KOPT-K1 (cell line): ENCODE results near the gene CDKN2B-AS1.
"Not testable (repeated sequence)": the region's sequence is repeated elsewhere in the genome, so short reads cannot be mapped to it uniquely, and the experiment has no call there.

Experiments used
- H3K27ac ChIP-seq: fragments of 200-600 bp; sonication (generic); 2 replicates; pipeline ENCODE4 v1.5.1; 2016; ENCODE audit warnings: antibody characterized with exemption, mild to moderate bottlenecking, low read depth, low read length; ENCODE audit not compliant: poor library complexity, severe bottlenecking
- H3K36me3 ChIP-seq: fragments of 200-600 bp; sonication (generic); 2 replicates; pipeline ENCODE4 v1.5.1; 2017; ENCODE audit warnings: antibody characterized with exemption, mild to moderate bottlenecking, low read length, moderate library complexity; ENCODE audit not compliant: insufficient read depth
- H3K9me3 ChIP-seq: fragments of 200-600 bp; sonication (generic); 2 replicates; pipeline ENCODE4 v1.5.1; 2017; ENCODE audit warnings: antibody characterized with exemption, low read length, mild to moderate bottlenecking; ENCODE audit not compliant: insufficient read depth, poor library complexity, severe bottlenecking

The CDKN2B-AS1 gene

GRCh38 chr9:22056402-22056801 lies 61.8 kb downstream of the CDKN2B-AS1 start:
- H3K27ac ChIP-seq: peak overlapping the region; percentile 96
- H3K9me3 ChIP-seq: peaks cover 5% of the 10 kb centered on the region
- H3K36me3 ChIP-seq: peaks cover 79% of the 10 kb centered on the region

GRCh38 chr9:22057972-22058371 lies 63.4 kb downstream of the CDKN2B-AS1 start:
- H3K9me3 ChIP-seq: not testable (repeated sequence)
- H3K27ac ChIP-seq: peak overlapping the region; percentile 96

GRCh38 chr9:22060831-22061383 lies 66.3 kb downstream of the CDKN2B-AS1 start:
- H3K27ac ChIP-seq: peak overlapping the region; percentile 96
- peaks cover 5% of the 10 kb centered on the region for H3K9me3 ChIP-seq
- peaks cover 41% of the 10 kb centered on the region for H3K36me3 ChIP-seq

More at GRCh38 chr9:22057972-22058371, 63.4 kb downstream of the CDKN2B-AS1 start:
- H3K36me3 ChIP-seq: peaks cover 63% of the 10 kb centered on the region

GRCh38 chr9:22064957-22065356 lies 70.4 kb downstream of the CDKN2B-AS1 start:
- Histone ChIP-seq H3K9me3 (no peaks in the 10 kb centered on the region), H3K27ac (peak overlapping the region; percentile 96), H3K36me3 (peaks cover under 1% of the 10 kb centered on the region; the same call in 1 of the 2 replicates)

GRCh38 chr9:22065431-22066200 lies 71.0 kb downstream of the CDKN2B-AS1 start:
- Histone ChIP-seq H3K36me3 (no peaks in the 10 kb centered on the region), H3K9me3 (no peaks in the 10 kb centered on the region), H3K27ac (peak overlapping the region; percentile 96)

- Histone ChIP-seq H3K36me3 (no peaks in the 10 kb centered on the region), H3K27ac (peak overlapping the region; percentile 96), H3K9me3 (no peaks in the 10 kb centered on the region)
Observed at GRCh38 chr9:22067196-22067595, 72.6 kb downstream of the CDKN2B-AS1 start.

GRCh38 chr9:22068369-22068768 lies 73.8 kb downstream of the CDKN2B-AS1 start:
- Histone ChIP-seq H3K27ac (peak overlapping the region; percentile 96), H3K9me3 (no peaks in the 10 kb centered on the region), H3K36me3 (no peaks in the 10 kb centered on the region)

GRCh38 chr9:22073349-22073748 lies 78.8 kb downstream of the CDKN2B-AS1 start:
- H3K27ac ChIP-seq: peak overlapping the region; percentile 96
- no peaks in the 10 kb centered on the region for H3K36me3 ChIP-seq
- no peaks in the 10 kb centered on the region for H3K9me3 ChIP-seq

GRCh38 chr9:22078081-22078480 lies 83.5 kb downstream of the CDKN2B-AS1 start:
- Histone ChIP-seq H3K36me3 (no peaks in the 10 kb centered on the region), H3K9me3 (no peaks in the 10 kb centered on the region), H3K27ac (peak overlapping the region; percentile 96)

GRCh38 chr9:22079873-22080341 lies 85.3 kb downstream of the CDKN2B-AS1 start:
- no peaks in the 10 kb centered on the region for H3K36me3 ChIP-seq
- peak overlapping the region; percentile 96 for H3K27ac ChIP-seq
- H3K9me3 ChIP-seq: no peaks in the 10 kb centered on the region

- no peaks in the 10 kb centered on the region for H3K9me3 ChIP-seq
- peak overlapping the region; percentile 96 for H3K27ac ChIP-seq
- no peaks in the 10 kb centered on the region for H3K36me3 ChIP-seq
Observed at GRCh38 chr9:22084336-22085035, 89.9 kb downstream of the CDKN2B-AS1 start.

GRCh38 chr9:22088053-22088716 lies 93.6 kb downstream of the CDKN2B-AS1 start:
- Histone ChIP-seq H3K36me3 (no peaks in the 10 kb centered on the region), H3K27ac (peak overlapping the region; percentile 19), H3K9me3 (no peaks in the 10 kb centered on the region)

- peak overlapping the region; percentile 12 for H3K27ac ChIP-seq
- H3K9me3 ChIP-seq: no peaks in the 10 kb centered on the region
- no peaks in the 10 kb centered on the region for H3K36me3 ChIP-seq
Observed at GRCh38 chr9:22088717-22089061, 94.1 kb downstream of the CDKN2B-AS1 start.

GRCh38 chr9:22097707-22098106 lies 103.1 kb downstream of the CDKN2B-AS1 start:
- Histone ChIP-seq H3K27ac (peak overlapping the region; percentile 52), H3K36me3 (no peaks in the 10 kb centered on the region), H3K9me3 (no peaks in the 10 kb centered on the region)
